Measurements from ENCODE around the gene NCOA7.
"Not testable (repeated sequence)": the region's sequence is repeated elsewhere in the genome, so short reads cannot be mapped to it uniquely, and the experiment has no call there.

Gene NCOA7

DNA sequence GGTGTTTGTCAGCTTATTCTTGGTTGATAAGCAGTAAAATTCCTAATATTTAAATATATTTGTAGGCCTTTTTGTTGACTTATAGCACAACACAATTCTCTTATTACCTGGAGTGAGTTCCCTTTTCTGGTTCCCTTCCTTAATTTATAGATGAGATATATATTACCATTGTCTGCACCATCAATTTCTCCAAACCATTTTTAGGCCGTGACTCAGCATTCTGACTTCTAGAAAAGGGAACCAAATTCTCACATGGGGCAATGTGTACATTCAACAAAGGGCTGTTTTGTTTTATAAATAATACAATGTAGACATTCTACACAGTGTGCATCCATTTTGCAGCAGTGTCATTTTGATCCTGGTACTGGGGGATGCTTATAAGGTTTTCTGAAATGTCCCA, 52.8 kb downstream of the NCOA7 start:
- no peak for DNase-seq

DNA sequence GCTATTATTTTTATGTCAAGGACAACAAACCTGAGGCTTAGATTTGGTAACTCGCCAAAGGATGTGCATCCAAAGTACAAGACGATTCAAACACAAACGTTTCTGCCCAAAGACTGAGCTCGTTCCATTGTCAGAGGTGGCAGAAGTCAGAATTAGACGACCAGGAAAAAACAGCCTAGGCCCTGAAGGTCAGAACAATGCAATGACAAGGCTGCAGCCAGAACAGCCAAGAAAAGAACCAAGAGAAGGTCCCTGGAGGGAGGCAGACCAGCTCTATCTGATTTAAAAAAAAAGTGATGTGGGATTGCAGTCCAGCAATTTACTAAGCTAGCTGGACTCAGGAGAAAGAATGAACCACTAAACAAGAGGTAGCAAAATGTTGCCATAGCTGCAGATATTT, 54.2 kb downstream of the NCOA7 start:
- no peak for DNase-seq

DNA sequence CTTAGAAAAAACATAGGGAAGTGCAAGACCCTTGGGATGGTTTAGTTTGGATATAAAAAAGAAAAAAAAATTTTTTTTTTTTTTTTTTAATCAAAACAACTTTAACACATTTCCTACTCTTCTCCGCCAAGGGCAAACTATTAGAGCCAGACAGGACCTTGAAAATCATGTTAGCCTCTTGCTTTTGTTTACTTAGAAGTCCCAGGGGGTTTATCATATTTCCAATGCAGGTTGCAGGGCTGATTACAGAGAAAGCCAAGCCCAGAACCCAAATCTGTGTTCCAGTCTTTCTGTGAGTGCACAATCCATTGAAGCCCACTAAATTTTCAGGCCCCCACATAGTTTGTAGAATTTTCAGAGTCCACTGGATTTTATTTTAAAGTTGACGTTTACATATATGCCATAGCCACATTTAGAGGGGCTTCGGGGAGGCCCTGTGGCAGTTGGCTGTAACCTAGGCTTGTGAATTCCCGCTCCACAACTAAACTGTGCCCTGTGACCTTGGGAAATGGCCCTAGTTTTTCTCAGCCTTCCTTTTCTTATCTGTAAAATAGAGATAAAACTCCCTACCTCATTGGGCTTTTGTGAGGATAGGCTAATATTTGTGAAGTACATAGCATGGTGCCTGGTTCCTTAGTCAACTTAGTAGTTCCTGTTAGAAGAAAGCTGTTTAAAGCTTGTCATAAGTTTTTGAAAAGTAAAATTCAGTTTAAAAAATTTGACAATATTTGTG, 55.7 kb downstream of the NCOA7 start:
- no peak for DNase-seq

DNA sequence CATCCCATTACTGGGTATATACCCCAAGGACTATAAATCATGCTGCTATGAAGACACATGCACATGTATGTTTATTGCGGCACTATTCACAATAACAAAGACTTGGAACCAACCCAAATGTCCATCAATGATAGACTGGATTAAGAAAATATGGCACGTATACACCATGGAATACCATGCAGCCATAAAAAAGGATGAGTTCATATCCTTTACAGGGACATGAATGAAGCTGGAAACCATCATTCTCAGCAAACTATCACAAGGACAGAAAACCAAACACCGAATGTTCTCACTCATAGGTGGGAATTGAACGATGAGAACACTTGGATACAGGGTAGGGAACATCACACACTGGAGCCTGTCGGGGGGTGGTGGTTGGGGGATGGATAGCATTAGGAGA, 57.5 kb downstream of the NCOA7 start:
- DNase-seq: not testable (repeated sequence)

DNA sequence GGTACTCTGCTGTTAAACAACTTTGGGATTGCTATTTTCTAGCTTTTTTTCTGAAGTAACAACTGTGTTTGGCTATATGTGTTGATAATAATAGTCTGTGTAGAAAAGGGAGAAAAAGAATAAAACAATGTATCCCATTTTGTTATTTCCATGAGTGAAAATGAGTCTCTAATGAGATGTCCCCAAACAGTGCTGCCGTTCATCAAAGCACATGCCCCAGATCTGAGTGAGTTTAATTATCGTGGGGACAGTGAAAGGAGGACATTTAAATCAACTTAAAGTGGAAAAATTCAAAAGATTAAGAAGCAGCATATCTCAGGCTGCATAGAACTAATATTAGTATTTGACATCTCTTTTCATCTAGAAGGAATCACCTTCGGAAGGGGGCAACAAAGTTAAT, 59.6 kb downstream of the NCOA7 start:
- DNase-seq: no peak

DNA sequence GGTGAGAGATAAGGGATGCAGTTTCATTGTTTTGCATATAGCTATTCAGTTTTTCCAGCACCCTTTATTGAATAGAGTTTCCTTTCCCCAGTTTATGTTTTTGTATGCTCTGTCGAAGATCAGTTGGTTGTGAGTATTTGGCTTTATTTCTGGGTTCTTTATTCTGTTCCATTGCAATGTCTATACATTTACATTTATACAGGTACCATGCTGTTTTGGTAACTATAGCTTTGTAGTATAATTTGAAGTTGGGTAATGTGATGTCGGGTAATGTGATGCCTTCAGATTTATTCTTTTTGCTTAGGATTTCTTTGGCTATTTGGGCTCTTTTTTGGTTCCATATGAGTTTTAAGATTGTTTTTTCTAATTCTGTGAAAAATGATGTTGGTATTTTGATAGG, 61.8 kb downstream of the NCOA7 start:
- no peak for DNase-seq

DNA sequence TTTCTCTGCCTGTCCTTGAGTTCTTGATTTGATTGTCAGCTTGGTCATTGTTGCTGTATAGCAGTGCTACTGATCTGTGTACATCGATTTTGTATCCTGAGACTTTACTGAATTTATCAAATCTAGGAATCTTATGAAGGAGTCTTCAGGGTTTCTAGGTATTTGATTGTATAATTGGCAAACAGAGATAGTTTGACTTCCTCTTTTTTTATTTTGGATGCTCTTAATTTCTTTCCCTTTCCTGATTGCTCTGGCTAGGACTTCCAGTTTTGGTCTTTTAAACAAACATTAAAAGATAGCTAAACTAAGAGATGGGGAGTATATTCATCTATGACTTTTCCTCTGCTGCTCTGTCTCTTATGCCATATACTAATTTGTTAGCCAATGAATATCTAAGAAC, 62.4 kb downstream of the NCOA7 start:
- no peak for DNase-seq

DNA sequence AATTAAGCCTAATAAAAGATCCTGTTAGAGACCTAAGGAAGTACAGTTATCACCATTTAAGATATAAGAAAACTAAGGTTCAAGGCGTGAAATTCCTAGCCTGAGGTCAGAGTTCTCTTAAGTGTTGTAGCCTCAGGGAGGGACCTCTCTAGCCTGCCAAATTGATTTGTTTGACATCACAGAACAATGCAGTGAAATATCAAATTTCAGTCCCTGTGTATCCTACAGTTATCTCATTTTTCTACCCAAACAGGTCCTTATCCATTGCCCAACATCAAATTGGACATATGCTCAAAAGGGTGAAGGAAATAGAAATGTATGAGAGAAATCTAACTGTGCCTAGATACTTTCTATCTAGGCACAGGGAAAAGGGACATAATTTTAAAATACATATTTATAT, 63.0 kb downstream of the NCOA7 start:
- DNase-seq: no peak

DNA sequence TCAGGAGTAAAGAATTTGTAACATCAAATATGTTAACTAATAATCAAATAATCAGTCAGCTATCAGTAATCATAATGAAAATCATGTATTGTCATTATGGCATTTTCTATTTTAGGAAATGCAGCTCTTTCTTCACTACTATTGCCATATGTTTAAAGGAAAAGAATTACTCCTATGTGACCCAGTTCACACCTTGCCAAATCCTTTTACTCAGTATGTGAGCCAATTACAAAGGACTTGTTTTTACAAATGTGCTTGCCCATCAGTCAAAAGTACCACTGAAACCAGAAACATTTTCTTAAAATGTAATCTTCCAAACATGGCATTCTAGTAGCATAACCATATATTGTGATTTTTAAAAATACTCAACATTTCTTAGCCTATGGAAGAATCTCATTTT, 63.6 kb downstream of the NCOA7 start:
- no peak for DNase-seq

DNA sequence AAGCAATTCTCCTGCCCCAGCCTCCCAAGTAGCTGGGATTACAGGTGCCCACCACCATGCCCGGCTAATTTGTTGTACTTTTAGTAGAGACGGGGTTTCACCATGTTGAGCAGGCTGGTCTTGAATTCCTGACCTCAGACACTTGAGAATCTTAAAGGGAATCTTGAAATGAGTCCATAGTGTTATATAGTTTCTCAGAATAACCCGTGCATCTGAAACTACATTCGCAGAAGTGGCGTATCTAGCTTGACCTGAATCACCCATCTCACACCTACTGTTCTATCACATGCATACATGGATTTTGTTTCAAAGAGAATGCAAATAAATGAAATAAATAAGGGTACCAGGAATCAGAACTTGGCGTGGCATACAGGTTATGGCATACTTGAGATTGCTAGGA, 65.0 kb downstream of the NCOA7 start:
- DNase-seq: no peak

DNA sequence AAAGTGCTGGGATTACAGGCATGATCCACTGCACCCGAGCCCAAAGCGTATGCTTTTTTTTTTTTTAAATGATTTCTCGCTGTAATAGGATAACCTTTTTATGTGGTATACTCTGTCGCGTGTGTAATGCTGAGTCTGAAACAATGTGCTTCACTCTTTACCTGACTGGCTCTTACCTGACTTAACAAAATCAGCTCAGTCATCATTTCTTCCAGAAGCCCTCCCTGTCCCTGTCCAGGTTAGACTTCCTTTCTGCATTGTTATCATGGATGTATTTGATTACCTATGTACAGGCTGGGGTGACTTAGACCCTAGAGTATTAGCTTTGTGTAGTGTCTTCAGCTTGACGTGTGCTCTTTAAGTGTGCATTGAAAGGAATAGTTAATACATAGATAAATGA, 67.1 kb downstream of the NCOA7 start:
- no peak for DNase-seq

DNA sequence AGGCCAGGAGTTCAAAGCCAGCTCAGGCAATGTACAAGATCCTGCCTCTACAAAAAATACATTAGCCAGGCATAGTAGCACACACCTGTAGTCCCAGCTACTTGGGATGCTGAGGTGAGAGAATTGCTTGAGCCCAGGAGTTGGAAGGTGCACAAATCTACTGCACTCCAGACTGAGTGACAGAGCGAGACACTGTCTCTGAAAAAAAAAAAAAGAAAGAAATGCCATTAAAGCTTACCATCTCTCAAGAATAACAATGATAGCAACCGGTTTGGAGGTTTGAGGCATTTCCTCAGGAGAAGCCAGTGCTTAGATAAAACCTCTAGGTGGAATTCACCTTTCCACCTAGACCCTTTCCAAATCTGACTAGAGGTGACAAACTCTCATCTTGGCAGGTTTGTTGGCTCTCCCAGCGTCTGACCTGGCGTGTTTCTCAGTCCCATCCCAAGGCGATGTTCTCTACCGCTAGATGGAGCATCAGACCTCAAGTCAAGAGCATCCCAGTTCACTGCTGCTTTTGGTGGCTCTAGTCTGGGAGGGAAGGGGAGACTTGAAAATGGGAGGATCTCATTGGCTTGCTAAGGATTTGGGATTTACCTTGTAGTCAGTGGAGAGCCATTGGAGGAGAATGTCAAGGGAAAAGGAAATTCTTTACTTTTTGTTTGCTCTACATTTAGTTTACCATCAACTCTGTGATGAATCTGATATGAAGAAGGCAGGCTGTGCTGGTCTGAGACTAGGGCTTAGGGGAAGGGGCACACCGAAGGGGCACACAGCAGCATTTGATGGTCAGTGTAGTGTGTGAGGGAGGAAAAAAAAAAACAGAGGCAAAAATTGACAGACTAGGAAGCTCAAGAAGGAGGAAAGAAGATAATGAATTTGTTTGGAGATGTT, 67.9 kb downstream of the NCOA7 start:
- peak; percentile 15 to 41 for DNase-seq

DNA sequence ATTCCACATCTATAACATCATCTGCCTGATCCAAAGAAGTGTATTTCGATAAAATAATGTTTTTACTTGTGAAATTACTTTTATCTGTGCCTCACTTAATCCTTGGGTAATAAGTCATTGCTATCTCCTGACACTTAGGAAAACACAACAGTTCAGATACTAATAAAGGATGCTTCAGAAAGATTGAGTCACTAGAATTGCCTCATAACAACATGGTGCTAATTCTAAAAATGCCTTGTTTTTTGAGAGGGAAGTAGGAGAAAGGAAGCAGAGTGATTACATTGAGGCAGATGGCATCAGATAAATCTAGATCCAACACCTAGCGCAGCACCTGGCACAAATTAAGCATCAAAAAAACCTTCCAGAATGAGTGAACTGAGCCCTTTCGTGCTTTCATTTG, 69.0 kb downstream of the NCOA7 start:
- DNase-seq: no peak

DNA sequence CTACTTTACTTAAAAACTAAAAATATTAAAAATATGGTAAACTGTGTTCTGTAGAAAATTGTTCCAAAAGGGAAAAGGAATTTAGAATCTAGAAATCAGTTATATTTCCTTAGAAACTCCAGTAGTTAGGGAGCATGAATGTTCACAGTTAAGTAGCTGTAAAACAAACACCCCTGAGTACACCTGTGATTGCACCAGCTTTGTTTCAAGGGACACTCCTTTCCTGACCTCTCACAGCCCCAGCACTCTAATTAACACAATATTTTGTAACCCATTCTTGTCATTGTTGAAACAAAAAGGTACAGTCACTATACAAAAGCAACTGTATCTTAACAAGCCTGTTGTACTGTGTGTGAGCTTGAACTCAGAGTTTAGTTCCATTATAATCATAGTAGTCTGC, 72.3 kb downstream of the NCOA7 start:
- no peak for DNase-seq

DNA sequence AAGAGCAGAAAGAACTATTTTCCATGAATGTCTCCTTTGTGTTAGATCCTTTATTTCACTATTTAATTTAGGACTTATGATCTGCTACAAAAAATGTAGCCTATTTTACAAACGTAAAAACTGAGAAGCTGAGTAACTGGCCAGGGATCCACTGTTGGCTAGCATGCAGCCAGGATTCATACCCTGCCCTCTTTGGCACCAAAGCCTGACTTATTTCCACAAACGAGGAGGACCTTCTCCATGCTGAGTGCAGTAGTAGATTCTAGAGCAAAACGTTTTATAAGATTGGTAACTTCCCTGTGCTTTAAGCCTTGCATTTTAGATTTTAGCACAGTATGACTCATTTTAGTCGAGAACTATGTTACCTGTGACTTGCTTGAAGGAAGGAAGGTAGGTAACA, 74.3 kb downstream of the NCOA7 start:
- DNase-seq: no peak

DNA sequence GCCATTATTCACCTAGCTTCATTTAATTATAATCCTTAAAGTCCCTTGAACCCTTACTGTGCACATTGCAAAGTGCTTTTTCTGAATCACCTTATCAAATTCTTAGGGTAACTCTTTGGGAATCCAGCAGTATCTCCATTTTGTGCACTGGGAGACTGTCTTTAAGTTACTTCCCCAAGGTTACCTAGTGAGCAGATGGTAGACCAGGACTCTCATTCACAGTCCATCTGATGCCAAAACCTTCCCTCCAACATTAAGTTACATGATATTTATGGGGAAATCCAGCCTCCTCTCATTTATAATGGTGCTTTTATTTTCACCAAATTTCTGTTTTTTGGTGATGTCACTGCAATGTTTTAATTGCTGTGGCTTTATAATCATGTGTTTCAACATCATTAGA, 75.7 kb downstream of the NCOA7 start:
- DNase-seq: no peak

DNA sequence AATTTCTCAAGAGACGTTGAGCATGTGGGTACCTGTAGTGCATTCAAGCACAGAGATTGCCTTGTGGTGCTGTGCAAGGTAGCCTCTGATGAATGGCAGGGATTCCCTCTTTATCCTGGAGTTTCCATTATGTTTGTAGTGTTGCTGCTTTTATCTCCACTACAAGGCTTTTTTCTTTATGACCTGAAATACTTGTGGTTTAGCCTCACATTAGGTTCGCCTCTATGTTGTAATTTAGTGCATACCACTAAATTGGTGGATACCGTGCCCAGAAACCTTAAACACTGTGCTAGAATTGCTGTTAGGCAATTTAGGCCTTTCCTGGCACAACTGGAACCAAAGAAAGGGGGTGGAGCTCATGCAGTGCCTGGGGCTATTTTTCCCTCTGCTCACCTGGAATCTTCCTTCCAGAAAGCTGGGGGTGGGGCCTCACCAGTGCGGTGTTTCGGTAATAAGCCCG, 76.8 kb downstream of the NCOA7 start:
- DNase-seq: no peak

DNA sequence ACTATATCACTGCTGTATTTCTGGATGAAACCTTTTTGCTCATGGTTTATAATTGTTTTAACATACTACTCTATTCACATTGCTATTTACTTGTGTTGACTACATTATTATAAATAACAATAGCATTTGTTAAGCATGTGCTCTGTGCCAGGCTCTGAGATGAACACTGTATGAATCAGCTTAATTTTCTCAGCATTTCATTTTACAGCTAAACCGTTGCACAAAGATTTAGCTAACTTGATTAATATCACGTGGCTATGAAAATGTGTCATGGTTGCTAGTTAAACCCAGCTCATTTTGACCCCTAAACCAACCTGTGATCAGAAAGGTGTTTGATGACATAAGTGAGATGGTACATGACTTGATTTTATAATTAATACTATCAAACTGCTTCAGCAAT, 77.5 kb downstream of the NCOA7 start:
- DNase-seq: no peak

DNA sequence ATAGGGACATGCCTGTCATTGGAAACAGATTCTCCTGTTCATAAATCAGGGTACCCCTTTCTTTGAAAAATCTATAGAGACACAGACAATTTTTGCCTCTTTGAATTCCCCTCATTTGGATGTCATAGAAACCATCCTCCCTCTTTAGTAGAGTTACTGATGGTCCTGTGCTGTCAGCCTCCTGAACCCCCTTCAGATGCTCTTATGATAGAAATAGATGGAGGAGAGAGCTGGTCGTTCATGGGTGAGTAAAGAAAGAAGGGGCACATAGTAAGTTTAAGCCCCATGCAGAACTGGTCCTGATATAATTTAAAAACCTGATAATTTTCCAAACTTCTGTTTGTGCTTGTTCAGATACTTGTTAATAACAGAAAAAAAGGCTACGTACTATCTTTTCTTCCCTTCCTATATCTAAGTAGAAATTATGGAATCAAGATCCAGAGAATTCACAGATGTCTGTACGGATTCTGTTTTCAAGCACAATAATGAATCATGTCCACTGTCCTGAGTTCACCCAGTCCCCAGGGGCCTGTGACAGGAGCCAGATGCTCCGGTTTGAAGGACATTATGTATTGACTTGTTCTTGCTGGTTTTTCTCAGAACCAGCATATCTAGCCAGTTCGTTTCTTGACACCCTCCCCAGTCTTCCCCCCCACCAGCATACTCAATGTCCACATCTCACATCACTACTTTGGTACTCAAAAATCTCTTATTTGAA, 78.1 kb downstream of the NCOA7 start:
- no peak for DNase-seq

DNA sequence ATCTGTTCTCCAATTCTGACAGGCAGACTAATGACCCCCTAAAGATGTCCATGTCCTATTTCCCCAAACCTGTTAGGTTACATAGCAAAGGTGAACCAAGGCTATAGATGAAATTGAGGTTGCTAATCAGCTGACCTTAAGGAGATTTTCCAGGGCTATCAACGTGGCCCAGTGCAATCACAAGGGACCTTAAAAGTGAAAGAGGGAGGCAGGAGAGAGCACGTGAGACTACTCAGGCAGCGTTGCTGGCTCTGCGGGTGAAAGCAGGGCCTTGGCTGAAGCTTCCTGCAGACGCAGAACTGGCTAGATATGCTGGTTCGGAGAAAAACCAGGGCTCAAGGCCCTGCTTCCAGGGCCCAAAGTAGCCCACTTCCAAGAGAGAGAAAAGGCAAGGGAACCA, 78.7 kb downstream of the NCOA7 start:
- DNase-seq: no peak

DNA sequence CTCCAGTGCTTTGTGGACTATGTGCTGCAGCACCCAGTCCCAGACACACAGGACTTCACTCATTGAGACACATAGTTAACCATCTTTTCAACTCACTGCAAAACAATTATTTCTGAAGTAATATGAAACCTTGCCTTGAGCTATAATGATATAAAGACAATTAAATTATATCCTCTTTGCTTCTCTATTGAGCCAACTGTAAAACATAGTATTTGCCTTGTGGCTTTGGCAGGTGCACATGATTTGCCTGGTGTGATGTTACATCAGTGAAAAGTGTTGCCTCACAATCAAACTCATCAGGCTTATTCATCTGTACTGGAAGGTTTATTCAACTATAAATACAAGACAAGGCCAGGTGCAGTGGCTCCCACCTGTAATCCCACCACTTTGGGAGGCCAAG, 80.6 kb downstream of the NCOA7 start:
- DNase-seq: no peak

DNA sequence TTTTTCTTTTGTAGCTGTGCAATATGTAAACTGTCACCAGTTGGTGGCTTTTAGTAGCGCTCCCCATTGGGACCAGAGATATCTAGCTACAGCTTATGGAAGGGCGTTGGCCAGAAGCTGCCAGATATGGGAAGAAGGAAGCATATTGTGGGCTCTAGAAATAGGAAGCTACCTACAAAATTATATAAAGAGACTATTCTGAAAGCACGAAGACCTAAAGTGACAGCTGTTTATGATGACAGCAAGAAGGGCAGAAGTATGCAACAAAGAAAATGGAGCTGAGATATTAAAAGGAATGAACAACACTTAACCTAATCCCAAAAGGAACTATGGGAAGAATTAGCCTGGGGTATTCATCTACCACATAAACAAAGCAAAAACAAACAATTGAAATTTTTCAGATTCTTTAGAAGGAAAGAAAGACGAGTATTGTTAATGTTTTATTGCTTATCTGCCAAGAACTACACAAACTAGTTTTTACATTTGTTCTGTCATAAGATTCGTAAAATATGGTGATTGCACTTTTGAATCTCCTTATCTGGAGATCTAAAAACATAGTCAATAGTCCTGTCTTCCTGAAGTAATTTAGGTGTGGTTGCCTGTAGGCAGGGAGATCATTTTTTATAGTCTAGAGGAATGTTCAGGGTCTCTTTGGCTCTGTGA, 81.6 kb downstream of the NCOA7 start:
- DNase-seq: no peak

DNA sequence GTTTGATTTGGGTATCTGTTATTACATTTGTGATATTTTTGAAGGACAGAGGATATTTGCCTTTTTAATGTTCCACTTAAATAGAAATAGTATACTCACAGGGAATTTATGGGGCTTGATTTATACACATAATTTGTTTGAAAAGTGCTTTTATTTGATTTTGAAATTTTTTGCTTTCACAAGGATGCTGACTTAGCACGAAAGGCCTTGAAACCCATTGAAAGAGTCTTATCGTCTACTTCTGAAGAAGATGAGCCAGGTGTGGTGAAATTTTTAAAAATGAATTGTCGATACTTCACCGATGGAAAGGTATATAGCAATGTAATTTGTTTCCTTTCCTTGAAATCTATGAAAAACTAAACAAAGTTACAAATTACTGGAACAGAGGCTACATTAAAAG, 91.5 kb downstream of the NCOA7 start:
- DNase-seq: no peak
